Stimulated activated CD8-positive, alpha-beta memory T cell treated with anti-CD3 and anti-CD28 coated beads, Interleukin-7, amount 100 ng/mL, for 48 hours (primary cell): ENCODE measurements around the gene KRT13.

Source experiments
- DNase-seq, 2 donors: peaks; one replicate each; pipeline ENCODE4 v3.0.0-alpha.2; 2020; ENCODE audit warnings: low read depth in 1 of 2; ENCODE audit errors: extremely low read depth in 1 of 2

KRT13 gene

DNA sequence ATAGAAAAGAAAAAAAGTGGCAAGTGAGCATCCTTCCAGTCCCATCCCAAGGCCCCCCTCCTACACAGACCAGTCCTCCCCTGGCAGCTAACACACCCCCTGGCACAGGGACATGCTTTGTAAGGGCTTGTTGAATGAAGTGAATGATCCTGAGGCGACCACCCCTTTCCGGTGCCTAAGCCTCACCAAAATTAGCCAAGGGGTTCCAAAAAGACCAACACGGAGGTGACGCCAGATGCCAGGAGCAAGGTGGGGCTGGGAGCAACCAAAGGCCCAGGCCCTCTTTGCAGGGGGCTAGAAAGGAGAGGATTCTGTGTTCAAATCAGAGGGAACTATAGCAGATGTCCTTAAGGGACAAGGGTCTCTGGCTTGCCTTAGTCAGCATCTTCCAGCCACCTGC is 30.0 kb downstream of the KRT13 start:
- no peak for DNase-seq

DNA sequence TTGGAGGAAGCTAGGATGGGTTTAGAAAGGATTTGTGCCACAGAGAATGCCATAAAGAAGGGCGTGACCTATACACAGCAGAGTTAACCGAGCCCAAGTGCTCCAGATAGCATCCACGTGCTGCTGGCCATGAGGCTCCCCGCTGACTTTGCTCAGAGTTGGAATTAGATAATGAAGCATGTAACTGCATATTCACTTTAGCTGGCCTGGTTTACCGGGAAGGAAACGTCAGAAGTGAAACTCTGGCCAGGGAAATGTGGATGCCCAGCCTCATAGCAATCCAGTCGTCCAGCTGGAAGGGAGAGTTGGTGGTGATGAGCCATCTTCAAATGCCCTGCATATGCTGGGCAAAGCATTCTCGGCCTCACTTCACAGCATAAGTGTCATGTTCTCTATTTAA is 30.5 kb downstream of the KRT13 start:
- no peak for DNase-seq

DNA sequence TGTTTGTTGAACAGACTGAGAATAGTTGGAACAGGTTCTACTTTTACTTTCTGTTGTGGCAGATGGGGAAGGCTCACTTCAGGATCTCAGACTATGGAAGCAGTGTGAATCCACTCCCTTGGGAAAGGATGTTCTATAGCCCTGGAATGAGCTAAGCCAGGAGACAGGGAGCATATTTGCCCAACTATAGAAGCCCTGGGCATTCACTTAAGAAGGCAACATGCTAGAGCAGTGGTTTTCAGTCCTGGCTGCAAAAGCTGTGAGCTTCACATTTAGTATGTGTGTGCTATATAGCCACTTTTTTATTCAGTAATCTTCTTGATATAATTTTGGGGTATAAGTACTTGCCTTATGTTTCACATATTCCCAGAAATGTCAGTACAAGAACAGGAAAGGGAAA is 37.1 kb downstream of the KRT13 start:
- no peak for DNase-seq

DNA sequence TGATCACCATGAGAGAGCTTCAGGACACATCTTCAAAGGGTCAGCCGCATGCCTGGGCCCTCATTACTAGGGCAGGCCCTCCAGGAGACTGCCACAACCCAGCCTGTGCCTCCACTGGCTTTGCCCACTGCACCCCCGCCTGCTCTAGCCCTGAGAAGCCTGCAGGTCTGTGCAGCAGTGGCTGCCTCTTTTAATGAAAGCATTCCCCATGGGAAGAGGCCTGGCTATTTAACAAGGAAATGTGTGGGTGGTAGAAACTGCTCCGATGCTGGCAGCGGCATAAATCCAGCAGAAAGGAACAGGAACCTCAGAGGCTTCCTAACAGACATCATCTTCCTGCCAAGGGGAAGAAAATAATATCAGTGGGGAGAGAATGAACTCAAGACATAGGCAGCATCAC is 37.9 kb downstream of the KRT13 start:
- no peak for DNase-seq

DNA sequence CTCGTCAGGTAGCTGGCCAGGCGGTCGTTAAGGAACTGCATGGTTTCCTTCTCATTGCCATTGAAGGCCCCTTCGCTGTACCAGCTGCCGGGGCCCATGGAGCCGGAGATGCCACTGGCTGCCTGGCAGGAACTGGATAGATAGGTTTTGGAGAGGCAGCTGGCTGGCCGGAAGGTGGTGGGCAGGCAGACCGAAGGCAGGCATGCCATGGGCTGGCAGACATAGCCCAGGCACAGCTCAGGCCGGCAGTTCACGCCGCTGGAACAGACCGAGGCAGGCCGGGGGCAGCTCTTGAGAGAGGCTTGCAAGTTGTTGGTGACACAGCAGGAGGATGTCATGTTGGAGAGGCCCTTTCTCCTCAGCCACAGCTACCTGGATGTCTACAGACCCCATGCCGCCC is 38.4 kb downstream of the KRT13 start, which contains the start of gene KRT32:
KRT32 (minus strand) TSS at position 399 of the 400 bp plus-strand sequence; CDS start at position 338, 61 bp downstream.
- no peak for DNase-seq

DNA sequence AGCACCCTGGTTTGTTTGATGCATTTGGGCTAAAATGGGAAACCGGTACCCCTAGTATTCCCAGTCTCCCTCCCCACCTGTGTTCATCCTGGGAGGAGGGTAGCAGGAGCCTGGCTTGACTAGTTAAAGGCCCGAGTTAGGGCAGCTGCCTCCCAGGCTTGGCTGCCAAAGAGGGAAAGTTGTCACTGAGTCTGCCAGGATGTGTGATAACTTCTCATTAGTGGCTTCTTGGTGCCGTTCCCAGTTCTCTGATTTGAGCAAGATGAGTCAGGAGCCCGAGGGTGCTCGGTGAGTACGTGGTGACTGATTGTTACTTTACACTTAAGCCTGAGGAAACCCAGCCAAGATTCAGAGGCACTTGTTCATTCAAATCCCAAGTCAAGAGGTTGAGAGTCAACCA is 40.7 kb downstream of the KRT13 start:
- no peak for DNase-seq

DNA sequence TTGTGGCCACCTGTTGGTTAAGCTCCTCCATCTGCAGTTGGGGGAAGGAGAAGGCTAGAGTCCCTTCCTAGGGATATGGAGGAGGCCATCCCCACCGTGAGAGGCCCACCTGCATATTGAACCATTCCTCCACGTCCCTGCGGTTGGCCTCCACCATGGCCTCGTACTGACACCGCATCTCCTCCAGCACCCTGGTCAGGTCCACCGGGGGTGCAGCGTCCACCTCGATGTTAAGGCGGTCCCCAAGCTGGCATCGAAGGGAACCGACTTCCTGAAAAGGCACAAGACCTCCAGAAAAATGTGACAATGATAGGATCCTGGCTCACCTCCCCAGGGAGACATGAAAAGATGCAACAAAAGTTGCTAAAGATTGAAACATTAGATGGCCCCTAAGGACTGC is 41.2 kb downstream of the KRT13 start:
- DNase-seq: no peak

DNA sequence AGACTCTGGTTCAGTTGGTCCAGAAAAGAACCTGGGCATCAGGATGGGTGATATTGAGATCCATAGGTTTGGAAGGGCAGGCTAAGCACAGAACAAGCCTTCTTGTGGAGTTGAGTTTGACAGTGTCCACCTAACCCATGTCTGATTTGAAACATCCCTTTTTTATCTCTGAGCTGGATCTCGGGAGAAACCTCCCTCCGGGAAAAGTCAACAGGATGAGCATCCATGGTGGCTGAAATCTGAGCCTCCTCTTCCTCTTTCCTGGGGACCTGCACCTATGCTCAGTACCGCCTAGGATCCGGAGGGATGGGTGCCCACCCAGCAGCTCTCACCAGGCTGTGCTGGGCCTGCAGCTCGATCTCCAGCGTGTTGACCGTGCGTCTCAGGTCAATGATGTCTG is 41.7 kb downstream of the KRT13 start:
- no peak for DNase-seq

DNA sequence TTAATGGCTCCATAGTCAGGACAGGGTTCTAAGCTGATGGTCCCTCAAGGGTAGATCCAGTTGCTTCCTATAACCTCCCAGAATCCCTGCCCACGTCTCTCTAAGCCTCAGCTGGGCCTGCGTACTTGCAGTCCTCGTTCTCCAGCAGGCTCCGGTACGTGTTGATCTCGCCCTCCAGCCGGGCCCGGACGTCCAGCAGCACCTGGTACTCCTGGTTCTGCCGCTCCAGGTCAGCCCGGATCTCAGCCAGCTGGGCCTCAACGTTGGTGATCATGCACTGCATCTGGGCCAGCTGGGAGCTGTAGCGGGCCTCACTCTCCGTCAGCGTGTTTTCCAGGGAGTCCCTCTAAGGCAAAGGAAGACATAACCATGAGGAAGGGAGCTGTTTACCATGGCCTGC is 42.7 kb downstream of the KRT13 start:
- no peak for DNase-seq

DNA sequence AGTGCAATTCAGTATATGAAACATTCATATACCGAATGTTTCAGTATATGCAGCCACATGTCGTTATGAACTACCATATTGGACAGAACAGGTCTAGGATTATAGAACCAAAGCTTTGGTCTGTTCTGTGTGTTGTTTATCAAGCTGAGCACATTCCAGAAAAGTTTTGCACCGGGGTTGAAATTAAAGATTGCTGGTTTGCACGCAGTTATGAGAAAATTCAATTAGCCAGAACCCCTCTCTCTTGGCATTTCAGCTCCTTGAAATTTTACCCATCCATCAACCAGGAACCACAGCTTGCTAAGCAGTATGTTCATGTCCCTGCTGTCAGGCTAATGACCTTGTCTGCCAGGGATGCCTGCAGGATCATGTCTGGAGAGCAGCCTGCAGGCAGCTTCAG is 47.7 kb downstream of the KRT13 start:
- no peak for DNase-seq

DNA sequence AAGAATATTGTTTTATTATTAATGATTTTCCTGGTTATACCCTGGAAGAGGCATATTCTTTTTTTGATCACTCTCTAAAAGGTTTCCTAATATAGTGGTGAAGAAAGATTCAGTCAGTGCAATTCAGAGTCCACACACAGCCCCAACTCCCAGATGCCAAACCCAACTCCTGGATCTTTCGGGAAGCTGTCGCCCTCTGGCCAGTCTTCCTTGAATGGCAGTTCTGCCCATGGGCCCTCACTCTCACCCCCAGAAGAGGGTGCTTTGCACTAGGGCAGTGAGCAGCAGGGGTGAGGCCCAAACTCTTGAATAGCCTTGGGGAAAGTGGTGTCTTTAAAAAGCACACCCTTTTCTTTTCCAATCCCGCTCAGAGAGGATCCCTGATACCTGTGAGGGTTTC is 49.2 kb downstream of the KRT13 start:
- DNase-seq: no peak

DNA sequence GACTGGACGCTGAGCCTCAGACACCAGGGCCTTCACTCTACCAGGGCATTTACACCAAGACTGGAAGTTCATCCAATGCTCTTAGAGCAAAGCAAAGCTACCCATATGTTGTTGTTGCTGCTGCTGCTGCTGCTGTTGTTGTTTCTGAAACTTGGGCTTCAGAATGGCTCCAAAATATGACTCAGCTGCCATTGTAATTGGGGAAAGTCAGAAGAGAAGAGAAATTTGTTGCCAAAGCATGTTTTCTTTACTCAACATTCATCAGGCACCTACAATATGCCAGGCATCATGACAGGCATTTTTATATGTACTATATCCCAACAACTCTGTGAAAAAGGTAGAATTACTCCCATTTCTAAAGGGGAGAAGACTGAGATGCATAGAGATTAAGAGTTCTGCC is 50.2 kb downstream of the KRT13 start:
- DNase-seq: no peak

DNA sequence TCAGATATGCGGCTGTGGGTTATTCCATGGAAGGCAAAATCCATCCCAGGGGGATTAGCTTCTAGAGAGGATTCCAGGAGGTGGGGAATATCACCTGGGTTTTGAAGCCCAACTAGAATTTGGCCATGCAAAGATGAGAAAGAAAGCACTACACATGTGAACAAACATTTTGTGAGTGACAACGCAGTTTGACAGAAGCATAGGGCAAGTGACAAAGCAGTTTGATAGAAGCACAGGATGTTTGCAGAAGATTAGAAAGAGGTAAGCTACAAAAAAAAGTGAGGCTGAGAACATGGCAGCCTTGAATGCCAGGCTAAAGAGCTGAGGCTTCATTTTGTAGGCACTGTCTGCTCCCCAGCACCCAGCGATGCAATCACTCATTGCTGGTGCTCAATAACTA is 52.3 kb downstream of the KRT13 start:
- no peak for DNase-seq

DNA sequence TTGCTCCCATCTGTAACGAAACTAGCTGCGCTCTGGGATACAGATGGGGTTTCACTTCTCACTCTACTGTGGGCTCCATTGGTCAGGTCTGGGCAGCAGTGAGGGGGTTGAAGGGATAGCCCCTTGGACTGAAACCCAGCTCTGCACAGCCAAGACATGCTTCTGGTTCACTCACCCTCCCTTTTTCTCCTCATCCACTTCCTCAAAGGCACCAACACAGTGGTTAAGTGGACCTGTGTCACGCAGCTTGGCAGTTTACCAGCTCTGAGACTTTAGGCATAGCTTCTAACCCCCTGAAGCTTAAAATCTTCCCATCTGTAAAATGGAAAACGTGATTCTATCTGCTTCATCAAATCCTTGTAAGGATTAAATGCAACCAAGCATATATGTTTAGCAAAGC is 53.1 kb downstream of the KRT13 start:
- no peak for DNase-seq

DNA sequence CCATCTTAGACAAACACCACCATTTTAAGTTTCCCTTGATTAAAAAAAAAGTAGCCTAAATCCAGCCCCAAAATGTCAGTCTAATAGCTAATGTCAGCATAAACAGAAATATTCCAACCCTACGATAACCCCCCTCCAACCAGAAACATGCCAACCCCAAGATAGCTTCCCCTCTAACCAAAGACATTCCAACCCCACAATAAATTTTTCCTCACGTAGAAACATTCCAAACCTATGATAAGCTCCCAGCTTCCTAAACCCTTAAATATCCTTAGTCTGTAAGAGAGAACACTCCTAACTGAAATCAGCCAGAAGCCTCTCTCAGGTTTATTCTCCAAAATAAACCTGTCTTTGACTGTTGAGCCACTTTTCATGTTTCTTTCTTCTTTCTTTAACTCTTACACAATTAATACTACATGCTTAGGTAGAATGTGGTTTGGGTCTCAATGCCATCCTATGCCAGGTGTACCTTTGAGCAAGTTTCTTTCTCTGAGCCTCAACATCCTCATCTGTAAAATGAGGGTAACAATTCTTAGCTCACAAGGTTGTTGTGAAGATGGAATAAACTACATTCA is 54.2 kb downstream of the KRT13 start:
- no peak for DNase-seq
